ENCODE data around the gene CAMK2B. TPM values are rescaled to one million over a fixed set of nuclear protein-coding genes. Genes with fewer than 3 reads are reported as not detected.
A peak's percentile ranks its signal among the peaks of the same experiment; 100 is the strongest.
"Not testable (repeated sequence)": the region's sequence is repeated elsewhere in the genome, so short reads cannot be mapped to it uniquely, and the experiment has no call there.

Gene CAMK2B
- total RNA-seq, 1 experiment from 2014 or later = 2.0 TPM

GRCh38 chr7:44213877-44214388, 111.5 kb downstream of the CAMK2B start:
- H3K27me3 ChIP-seq = no peaks in the 10 kb centered on the region
- peaks cover 38% of the 10 kb centered on the region for H3K36me3 ChIP-seq

GRCh38 chr7:44213206-44213876, 112.1 kb downstream of the CAMK2B start:
- no peak for DNase-seq
- H3K9me3 ChIP-seq = no peaks in the 10 kb centered on the region
- H3K4me3 ChIP-seq = no peak overlapping the region
- no peaks in the 10 kb centered on the region for H3K27me3 ChIP-seq
- H3K36me3 ChIP-seq = peaks cover 43% of the 10 kb centered on the region

More at GRCh38 chr7:44213877-44214388, 111.5 kb downstream of the CAMK2B start:
- H3K4me3 ChIP-seq = no peak overlapping the region
- DNase-seq = no peak
- no peaks in the 10 kb centered on the region for H3K9me3 ChIP-seq

- DNase-seq = no peak
- Histone ChIP-seq H3K9me3 (no peaks in the 10 kb centered on the region), H3K4me3 (no peak overlapping the region), H3K27me3 (no peaks in the 10 kb centered on the region), H3K36me3 (peaks cover 48% of the 10 kb centered on the region)
These were observed 112.7 kb downstream of the CAMK2B start for GRCh38 chr7:44212581-44213184.

- no peaks in the 10 kb centered on the region for H3K9me3 ChIP-seq
- H3K36me3 ChIP-seq = peaks cover 54% of the 10 kb centered on the region
- DNase-seq = no peak
- no peaks in the 10 kb centered on the region for H3K27me3 ChIP-seq
- no peak overlapping the region for H3K4me3 ChIP-seq
These were observed 113.4 kb downstream of the CAMK2B start for GRCh38 chr7:44212018-44212417.

GRCh38 chr7:44211126-44211675, 114.2 kb downstream of the CAMK2B start:
- Histone ChIP-seq H3K4me3 (no peak overlapping the region), H3K9me3 (no peaks in the 10 kb centered on the region), H3K27me3 (no peaks in the 10 kb centered on the region), H3K36me3 (peaks cover 62% of the 10 kb centered on the region)
- no peak for DNase-seq

- Histone ChIP-seq H3K9me3 (no peaks in the 10 kb centered on the region), H3K27me3 (no peaks in the 10 kb centered on the region), H3K36me3 (peaks cover 73% of the 10 kb centered on the region), H3K4me3 (no peak overlapping the region)
- no peak for DNase-seq
These were observed 115.3 kb downstream of the CAMK2B start for GRCh38 chr7:44210107-44210506.

GRCh38 chr7:44208085-44208484, 117.3 kb downstream of the CAMK2B start:
- Histone ChIP-seq H3K4me3 (no peak overlapping the region), H3K36me3 (peaks cover 85% of the 10 kb centered on the region), H3K9me3 (no peaks in the 10 kb centered on the region), H3K27me3 (no peaks in the 10 kb centered on the region)
- no peak for DNase-seq

- H3K27me3 ChIP-seq = no peaks in the 10 kb centered on the region
- DNase-seq = no peak
- H3K36me3 ChIP-seq = peaks cover 74% of the 10 kb centered on the region
- no peaks in the 10 kb centered on the region for H3K9me3 ChIP-seq
- H3K4me3 ChIP-seq = no peak overlapping the region
These were observed 119.4 kb downstream of the CAMK2B start for GRCh38 chr7:44206008-44206407.

- DNase-seq = no peak
- H3K36me3 ChIP-seq = peaks cover 36% of the 10 kb centered on the region
These were observed 123.6 kb downstream of the CAMK2B start for GRCh38 chr7:44201813-44202212.

GRCh38 chr7:44200699-44201461, 124.5 kb downstream of the CAMK2B start, which contains the start of gene YKT6:
TSS of gene YKT6 (plus strand) at chr7:44200978. CDS start at chr7:44201136, 158 bp downstream.
- H3K9me3 ChIP-seq = no peaks in the 10 kb centered on the region
- peak; percentile 96 for DNase-seq
- H3K4me3 ChIP-seq = peak within 1 kb of the TSS; percentile 95
- no peaks in the 10 kb centered on the region for H3K27me3 ChIP-seq
- peaks cover 26% of the 10 kb centered on the region for H3K36me3 ChIP-seq

More at GRCh38 chr7:44201813-44202212, 123.6 kb downstream of the CAMK2B start:
- H3K9me3 ChIP-seq = no peaks in the 10 kb centered on the region
- H3K4me3 ChIP-seq = peak overlapping the region; percentile 95
- no peaks in the 10 kb centered on the region for H3K27me3 ChIP-seq

- not testable (repeated sequence) for DNase-seq, H3K9me3 ChIP-seq, H3K4me3 ChIP-seq, H3K27me3 ChIP-seq
- H3K36me3 ChIP-seq = peaks cover 19% of the 10 kb centered on the region
These were observed 125.2 kb downstream of the CAMK2B start for GRCh38 chr7:44200163-44200562.

- H3K4me3 ChIP-seq = no peak overlapping the region
- H3K9me3 ChIP-seq = no peaks in the 10 kb centered on the region
- no peaks in the 10 kb centered on the region for H3K36me3 ChIP-seq
- no peaks in the 10 kb centered on the region for H3K27me3 ChIP-seq
- DNase-seq = no peak
These were observed 127.9 kb downstream of the CAMK2B start for GRCh38 chr7:44197474-44197873.

GRCh38 chr7:44196450-44196872, 128.9 kb downstream of the CAMK2B start:
- Histone ChIP-seq H3K4me3 (no peak overlapping the region), H3K36me3 (no peaks in the 10 kb centered on the region), H3K9me3 (no peaks in the 10 kb centered on the region), H3K27me3 (no peaks in the 10 kb centered on the region)
- DNase-seq = peak; percentile 28

- Histone ChIP-seq H3K9me3 (no peaks in the 10 kb centered on the region), H3K4me3 (no peak overlapping the region), H3K27me3 (no peaks in the 10 kb centered on the region), H3K36me3 (no peaks in the 10 kb centered on the region)
- no peak for DNase-seq
These were observed 129.5 kb downstream of the CAMK2B start for GRCh38 chr7:44195889-44196288.

GRCh38 chr7:44194562-44195145, 130.7 kb downstream of the CAMK2B start:
- Histone ChIP-seq H3K9me3 (no peaks in the 10 kb centered on the region), H3K36me3 (no peaks in the 10 kb centered on the region)

GRCh38 chr7:44194069-44194468, 131.3 kb downstream of the CAMK2B start:
- H3K9me3 ChIP-seq = no peaks in the 10 kb centered on the region
- H3K27me3 ChIP-seq = no peaks in the 10 kb centered on the region
- DNase-seq = peak; percentile 45
- H3K36me3 ChIP-seq = no peaks in the 10 kb centered on the region
- H3K4me3 ChIP-seq = no peak overlapping the region

More at GRCh38 chr7:44194562-44195145, 130.7 kb downstream of the CAMK2B start:
- DNase-seq = no peak
- Histone ChIP-seq H3K27me3 (no peaks in the 10 kb centered on the region), H3K4me3 (no peak overlapping the region)

Measured in MG63 (cell line).